HG03060 (cell line): ENCODE data around the gene SH3RF3.

Source experiments
- ATAC-seq: cut with Tn5 transposase; IDR thresholded peaks from one replicate; pipeline ENCODE4 v1.9.1; 2021; ENCODE audit warnings: low read depth, moderate number of reproducible peaks; ENCODE audit not compliant: unreplicated experiment

Gene SH3RF3

DNA sequence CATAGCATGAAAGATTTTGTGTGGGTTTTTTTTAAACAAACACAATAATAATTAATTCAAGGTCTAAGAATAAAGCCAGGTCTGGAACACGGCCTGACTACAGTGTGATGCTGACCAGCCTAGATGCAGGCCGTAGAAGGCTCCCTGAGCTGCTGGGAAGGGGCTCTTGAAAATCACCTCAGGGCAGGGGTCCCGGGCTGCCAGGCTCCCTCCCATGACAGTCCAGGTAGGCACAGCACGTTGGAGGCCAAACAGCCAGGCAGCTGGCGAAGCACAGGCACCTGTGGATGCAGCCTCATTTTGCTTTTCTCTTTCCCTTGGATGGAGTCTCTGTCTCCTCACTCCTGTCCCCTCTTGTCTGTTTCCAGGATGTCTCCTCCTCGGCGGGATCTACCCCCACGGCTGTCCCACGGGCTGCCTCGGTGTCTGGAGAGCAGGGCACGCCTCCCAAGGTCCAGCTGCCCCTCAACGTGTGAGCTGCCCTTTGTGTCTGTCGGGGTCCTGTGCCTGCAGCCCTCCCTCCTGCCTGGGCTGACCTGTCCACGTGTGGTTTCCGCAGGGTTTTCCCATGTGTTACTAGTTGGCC, 290.3 kb downstream of the SH3RF3 start:
- no peak for ATAC-seq

DNA sequence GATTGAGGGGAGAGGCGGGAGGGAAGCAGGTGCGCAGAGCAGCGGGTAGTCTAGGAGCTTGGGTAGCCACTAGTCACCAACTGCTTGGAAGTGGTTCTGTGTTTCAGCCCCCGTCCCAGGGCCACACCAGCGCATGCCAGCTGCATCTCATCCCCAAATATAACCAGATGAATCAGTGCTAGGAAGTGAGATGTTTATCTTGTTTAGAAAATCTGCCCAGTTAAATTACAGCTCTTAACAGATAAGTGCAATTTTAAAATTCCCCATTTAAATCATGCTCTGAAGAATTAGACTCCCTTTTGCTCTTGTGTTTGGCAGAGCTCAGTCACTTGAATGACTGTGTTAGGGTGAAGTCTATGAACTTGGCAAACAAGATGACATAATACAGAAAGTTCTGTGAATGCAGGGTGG, 291.0 kb downstream of the SH3RF3 start:
- no peak for ATAC-seq

DNA sequence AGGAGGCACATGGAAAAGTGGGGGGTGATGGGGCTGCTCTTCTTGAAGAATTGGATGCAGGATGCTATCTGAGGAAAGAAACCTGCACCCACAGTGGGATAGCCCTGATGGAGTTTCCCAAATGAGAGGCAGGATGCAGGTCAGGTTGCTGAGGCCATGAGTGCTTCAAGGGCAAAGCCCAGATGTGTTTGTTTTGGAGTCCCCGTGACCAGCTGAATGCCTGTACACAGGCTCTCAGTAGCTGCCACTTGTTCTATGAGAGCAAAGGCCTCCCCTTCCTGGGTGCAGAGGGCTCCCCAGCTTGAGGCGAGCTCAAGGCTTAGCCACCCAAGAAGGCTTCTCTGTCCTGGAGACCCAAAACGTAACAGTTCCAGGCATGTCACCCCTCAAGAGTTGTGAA, 292.1 kb downstream of the SH3RF3 start:
- no peak for ATAC-seq

DNA sequence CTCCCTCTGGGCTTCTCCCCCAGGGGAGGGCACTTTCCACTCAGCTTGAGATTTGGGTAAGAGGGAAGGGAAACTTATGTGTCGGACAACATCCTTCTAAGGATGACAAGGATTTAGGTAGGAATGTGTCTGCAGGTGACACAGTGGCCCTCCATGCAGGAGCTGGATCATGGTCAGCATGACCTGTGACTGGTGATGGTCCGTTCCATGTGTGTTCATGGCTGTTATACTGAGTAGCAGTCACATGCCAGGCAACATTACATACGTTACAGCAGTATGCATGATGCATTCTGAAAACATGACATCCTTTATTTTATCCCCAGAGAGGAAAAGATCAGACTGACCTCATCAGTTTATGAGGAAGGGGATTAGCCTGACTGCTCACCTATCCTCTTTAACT, 292.6 kb downstream of the SH3RF3 start:
- ATAC-seq = no peak

DNA sequence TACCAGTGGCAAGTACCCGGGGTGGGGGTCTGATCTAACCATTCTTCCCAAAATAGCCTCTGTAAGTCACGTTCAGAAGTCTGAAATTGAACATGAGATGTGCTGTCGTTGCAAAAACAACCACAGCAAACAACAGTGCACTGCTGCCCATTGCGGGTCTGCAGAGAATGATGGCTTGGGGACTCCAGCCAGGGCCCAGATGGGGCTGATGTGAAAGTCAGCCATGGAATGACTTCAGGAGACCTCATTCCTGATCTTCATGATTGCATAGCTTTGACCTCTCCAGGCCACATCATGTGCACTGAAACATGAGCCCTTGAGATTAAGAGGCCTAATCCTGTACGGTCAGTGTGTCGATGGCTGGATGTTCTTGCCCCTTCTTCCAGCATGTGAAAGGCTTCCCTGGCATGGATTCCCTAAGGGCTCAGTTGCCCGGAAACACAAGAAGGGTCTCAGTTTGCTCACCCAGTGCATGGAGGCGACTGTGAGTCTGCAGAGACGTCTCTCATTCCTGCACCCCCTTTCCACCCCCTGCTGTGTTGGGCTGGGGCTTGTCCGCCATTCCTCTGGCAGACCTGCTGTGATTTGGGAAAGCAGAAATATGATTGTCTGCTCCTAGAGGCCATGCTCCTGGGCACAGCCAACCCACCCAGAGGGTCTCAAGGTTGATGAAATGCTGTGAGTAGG, 293.2 kb downstream of the SH3RF3 start:
- ATAC-seq = no peak

GRCh38 chr2:109422758-109423500, 293.9 kb downstream of the SH3RF3 start:
- ATAC-seq = no peak

GRCh38 chr2:109423556-109424359, 294.8 kb downstream of the SH3RF3 start:
- ATAC-seq = no peak

DNA sequence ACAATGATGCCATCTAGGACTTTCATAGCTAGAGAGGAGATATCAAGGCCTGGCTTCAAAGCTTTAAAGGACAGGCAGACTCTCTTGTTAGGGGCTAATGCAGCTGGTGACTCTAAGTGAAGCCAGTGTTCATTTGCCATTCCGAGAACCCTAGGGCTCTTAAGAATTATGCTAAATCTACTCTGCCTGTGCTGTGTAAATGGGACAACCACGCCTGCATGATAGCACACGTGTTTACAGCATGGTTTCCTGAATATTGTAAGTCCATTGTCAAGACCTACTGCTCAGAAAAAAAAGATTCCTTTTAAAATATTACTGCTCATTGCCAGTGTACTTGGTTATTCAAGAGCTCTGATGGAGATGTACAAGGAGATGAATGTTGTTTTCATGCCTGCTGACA, 296.4 kb downstream of the SH3RF3 start:
- no peak for ATAC-seq

GRCh38 chr2:109427661-109428091, 298.7 kb downstream of the SH3RF3 start:
- no peak for ATAC-seq

GRCh38 chr2:109428281-109428680, 299.3 kb downstream of the SH3RF3 start:
- no peak for ATAC-seq

GRCh38 chr2:109428841-109429566, 300.0 kb downstream of the SH3RF3 start:
- ATAC-seq = no peak

DNA sequence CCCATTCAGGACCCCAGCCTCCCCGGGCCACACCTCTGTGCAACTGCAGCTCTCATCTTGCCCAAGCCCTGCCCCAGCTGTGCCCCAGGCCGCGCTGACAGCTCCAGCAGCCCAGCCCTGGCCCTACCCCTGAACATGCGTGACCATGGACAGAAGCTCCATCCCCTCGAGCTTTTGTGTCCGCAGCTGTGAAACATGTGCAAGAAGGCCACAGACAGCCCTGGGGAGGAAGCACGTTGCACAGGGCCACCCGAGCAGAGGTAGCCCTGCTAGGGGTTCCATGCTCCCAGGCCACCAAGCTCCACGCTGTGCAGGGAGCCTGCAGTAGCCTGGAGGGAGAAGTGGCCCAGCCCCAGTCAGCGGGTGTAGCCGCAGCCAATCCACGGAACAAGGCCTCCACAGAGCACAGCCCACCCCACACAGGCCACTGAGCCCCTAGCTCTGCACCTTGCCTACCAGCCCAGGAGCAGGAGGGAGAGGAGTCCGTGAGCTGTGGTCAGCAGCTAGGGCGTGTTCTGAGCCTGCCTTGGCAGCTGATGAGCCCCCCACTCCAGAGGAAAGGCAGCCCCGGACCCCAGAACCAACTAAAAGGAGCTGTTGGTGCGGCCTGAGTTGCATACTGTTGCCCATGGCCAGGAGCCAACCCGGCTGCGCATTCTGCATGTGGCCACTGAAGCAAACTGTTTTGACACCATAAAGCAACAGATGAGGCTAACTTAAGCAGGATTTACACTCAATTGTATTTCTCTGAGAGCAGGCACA, 300.7 kb downstream of the SH3RF3 start:
- no peak for ATAC-seq

DNA sequence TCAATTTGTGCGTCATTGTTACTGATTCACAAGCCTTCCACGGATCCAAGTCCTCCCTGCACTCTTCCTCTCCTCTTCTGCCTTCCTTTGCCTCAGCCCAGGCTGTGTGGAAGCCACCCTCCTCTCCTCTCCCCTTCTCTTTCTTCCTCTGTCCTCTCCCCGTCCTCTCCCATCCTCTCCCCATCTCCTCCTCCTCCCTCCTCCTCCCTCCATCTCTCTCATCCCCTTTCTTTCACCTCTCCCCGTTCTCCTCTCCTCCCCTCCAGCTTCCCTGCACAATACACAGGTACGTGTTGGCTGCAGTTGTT, 301.3 kb downstream of the SH3RF3 start:
- ATAC-seq = no peak

GRCh38 chr2:109432421-109432820, 303.4 kb downstream of the SH3RF3 start:
- ATAC-seq = no peak

- no peak for ATAC-seq
Observed at GRCh38 chr2:109433486-109433885, 304.5 kb downstream of the SH3RF3 start.

DNA sequence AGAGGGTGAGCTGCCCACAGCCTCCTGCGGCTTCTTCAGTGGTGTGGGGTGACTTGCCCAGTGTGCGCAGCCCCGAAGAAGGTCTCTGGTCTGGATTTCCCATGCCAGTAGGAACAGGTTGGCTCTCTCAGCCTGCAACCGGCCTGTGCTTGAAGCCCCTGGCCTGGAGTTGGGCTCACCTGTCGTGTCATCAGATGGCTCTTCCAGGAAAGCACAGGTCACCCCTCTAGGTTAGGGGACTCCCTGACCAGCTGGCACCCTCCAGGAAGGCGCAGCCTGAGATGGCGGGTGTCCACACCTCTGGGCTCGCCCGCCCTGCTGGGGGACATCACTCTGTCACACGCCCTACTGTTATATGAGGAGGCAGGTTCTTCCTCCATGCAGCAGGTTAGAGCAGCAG, 304.9 kb downstream of the SH3RF3 start:
- ATAC-seq = no peak

- no peak for ATAC-seq
Observed at GRCh38 chr2:109434351-109434750, 305.3 kb downstream of the SH3RF3 start.

GRCh38 chr2:109435066-109435690, 306.2 kb downstream of the SH3RF3 start:
- ATAC-seq = no peak

DNA sequence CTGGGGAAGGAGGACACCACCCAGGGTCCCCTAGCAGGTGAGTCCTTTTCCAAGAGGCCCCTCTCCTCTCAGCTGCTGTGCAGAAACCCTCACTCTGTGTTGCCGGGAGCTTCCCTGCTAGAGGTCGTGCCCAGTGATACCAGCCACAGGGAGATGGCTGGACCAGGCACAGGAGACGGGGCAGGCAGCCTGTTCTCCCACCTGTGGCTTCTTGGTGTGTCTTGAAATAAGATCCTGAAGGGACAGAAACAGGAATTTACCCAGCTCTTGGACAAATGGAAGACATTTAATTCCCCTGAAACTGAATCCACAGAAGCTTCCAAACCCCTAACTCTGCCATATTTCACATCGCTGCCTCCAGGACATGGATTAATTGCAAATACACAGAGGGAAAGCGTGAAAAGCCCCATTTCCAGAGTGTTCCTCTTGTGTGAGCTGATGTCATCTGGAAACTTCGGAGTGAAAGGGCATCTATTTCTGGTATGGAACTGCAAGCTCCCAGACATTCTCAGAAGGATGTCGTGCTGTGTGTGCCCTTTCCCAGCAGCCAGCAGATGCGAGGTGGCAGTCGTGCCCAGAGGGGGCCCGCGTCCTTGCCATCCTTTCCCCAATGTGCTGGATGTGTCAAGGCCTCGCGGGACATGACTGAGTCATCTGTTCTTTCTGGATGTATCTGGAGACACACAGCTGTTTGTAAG, 307.0 kb downstream of the SH3RF3 start:
- no peak for ATAC-seq
